GM12891 (cell line): ENCODE data around the gene KCNMB2.
"Not testable (repeated sequence)": the region's sequence is repeated elsewhere in the genome, so short reads cannot be mapped to it uniquely, and the experiment has no call there.

Experiments used
- DNase-seq: peaks from one replicate; pipeline ENCODE4 v3.0.0; 2011; ENCODE audit warnings: low spot score; ENCODE audit not compliant: insufficient read length
- FAIRE-seq: peaks from 2 replicates; lab custom pipeline; 2011; peaks lifted over from hg19 to GRCh38; lab: Jason Lieb, UNC
- PAX5 ChIP-seq: IDR thresholded peaks from 2 replicates; pipeline ENCODE4 v1.6.1; 2011; ENCODE audit warnings: low read length, moderate library complexity, mild to moderate bottlenecking; ENCODE audit not compliant: insufficient read depth, severe bottlenecking
- POLR2A ChIP-seq: IDR thresholded peaks from 2 replicates; pipeline ENCODE4 v1.6.1; 2011; ENCODE audit warnings: low read depth, low read length, control low read depth
- POLR2AphosphoS5 ChIP-seq: IDR thresholded peaks from 2 replicates; pipeline ENCODE4 v1.6.1; 2011; ENCODE audit warnings: low read depth, low read length, control low read depth
- POU2F2 ChIP-seq: IDR thresholded peaks from 2 replicates; pipeline ENCODE4 v1.6.1; 2011; ENCODE audit warnings: low read depth, mild to moderate bottlenecking, control low read depth, low read length, moderate library complexity
- SPI1 ChIP-seq: IDR thresholded peaks from 2 replicates; pipeline ENCODE4 v1.6.1; 2011; ENCODE audit warnings: low read depth, low read length, control low read depth
- TAF1 ChIP-seq: IDR thresholded peaks from 2 replicates; pipeline ENCODE4 v1.6.1; 2011; ENCODE audit warnings: low read depth, low read length, control low read depth

KCNMB2 gene

GRCh38 chr3:178505832-178506231 lies 30.4 kb upstream of the KCNMB2 start:
- TF ChIP-seq POLR2AphosphoS5 (no peak), TAF1 (no peak), POLR2A (no peak), SPI1 (no peak)
- DNase-seq (no peak), FAIRE-seq (no peak)

DNA sequence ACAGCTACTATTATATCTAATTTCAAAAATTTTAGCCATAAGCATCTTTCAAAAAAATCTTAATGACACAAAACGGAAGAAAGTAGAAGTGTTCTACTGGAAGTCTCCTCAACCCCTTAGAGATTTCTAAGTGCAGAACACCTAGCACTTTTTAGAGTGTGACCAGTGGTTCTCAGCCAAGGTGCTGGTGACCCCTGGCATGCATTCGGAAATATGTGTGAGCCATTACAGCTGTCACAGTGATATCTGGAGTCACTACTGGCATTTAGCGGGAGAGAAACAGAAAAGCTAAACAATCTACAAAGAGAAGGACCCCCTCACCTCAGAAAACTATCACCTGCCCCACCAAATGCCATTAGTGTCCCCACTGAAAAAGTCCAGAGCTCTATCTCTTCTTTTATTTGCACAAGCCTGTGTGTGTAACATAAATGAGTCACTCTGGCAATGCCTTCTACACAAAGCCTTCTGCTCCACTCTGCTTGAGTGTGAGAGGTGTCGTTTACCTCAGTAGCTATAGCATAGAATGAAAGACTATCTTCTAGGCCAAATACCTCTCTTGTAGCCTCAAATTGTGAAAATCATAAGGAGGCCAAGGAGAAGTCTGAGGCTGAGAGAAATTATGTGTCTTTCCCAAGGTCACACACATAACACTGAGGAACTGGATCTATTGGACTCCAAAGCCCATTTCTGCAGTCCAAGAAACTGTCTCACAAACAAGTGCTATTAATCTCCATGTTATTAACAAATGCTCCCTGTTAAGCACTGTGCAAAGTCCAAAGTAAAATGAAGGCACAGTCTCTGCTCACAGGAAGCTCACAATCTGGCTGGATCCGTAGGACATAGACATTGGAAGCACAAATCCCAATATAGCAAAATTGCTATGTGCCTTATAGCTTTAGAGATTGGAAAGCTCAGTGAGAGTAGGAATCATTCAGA lies 28.5 kb upstream of the KCNMB2 start:
- TF ChIP-seq POU2F2 (no peak), POLR2A (no peak), TAF1 (no peak), PAX5 (no peak), POLR2AphosphoS5 (no peak), SPI1 (no peak)
- DNase-seq (no peak), FAIRE-seq (no peak)

DNA sequence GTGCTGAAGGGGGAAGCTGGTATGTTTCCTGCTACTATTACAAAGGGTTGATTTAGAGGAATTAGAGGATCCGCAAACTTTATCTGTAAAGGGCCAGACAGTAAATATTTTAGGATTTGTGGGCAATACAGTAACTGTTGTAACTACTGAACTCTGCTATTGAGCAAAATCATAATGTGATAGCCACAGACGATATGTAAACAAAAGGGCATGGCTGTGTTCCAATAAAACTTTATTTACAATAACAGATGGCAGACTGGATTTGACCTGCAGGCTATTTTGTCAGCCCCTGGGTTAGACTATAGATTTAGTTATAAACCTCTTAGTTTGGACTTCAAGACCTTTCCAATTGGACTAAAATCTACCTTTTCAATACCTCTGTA lies 27.8 kb upstream of the KCNMB2 start:
- FAIRE-seq, result no peak
- no peak for TF ChIP-seq POU2F2
- no peak for TF ChIP-seq PAX5
- no peak for TF ChIP-seq POLR2AphosphoS5
- no peak for TF ChIP-seq POLR2A
- no peak for TF ChIP-seq SPI1
- no peak for TF ChIP-seq TAF1

GRCh38 chr3:178510496-178510895 lies 25.7 kb upstream of the KCNMB2 start:
- FAIRE-seq, result no peak
- no peak for DNase-seq
- TF ChIP-seq SPI1, result no peak
- TF ChIP-seq TAF1, result no peak

More for the DNA sequence above, 27.8 kb upstream of the KCNMB2 start:
- no peak for DNase-seq

DNA sequence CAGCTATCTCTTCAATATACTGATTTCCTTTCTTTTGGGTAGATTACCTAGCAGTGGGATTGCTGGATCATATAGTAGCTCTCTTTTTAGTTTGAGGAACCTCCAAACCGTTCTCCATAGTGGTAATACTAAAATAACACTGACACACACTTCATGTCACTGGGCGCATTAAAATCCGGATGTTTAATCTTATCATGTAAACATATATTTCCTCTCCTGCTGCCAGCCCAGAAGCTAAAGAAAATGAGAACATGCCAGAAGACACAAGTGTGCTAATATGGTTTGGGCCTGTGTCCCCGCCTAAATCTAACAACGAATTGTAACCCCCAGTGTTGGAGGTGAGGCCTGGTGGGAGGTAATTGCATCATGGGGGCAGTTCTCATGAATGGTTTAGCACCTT lies 23.6 kb upstream of the KCNMB2 start:
- no peak for TF ChIP-seq POLR2A
- no peak for TF ChIP-seq PAX5
- TF ChIP-seq TAF1, result no peak
- no peak for TF ChIP-seq SPI1
- no peak for TF ChIP-seq POU2F2
- TF ChIP-seq POLR2AphosphoS5, result no peak
- DNase-seq (no peak), FAIRE-seq (no peak)

- FAIRE-seq (peak; percentile 51), DNase-seq (no peak)
- TF ChIP-seq SPI1 (no peak), TAF1 (no peak), POLR2AphosphoS5 (no peak), POLR2A (no peak), PAX5 (no peak), POU2F2 (no peak)
These were observed 22.5 kb upstream of the KCNMB2 start for GRCh38 chr3:178513546-178514380.

- TF ChIP-seq TAF1 (no peak), POU2F2 (no peak), POLR2A (no peak), SPI1 (no peak), POLR2AphosphoS5 (no peak)
- no peak for FAIRE-seq
- no peak for DNase-seq
These were observed 21.8 kb upstream of the KCNMB2 start for GRCh38 chr3:178514401-178514800.

DNA sequence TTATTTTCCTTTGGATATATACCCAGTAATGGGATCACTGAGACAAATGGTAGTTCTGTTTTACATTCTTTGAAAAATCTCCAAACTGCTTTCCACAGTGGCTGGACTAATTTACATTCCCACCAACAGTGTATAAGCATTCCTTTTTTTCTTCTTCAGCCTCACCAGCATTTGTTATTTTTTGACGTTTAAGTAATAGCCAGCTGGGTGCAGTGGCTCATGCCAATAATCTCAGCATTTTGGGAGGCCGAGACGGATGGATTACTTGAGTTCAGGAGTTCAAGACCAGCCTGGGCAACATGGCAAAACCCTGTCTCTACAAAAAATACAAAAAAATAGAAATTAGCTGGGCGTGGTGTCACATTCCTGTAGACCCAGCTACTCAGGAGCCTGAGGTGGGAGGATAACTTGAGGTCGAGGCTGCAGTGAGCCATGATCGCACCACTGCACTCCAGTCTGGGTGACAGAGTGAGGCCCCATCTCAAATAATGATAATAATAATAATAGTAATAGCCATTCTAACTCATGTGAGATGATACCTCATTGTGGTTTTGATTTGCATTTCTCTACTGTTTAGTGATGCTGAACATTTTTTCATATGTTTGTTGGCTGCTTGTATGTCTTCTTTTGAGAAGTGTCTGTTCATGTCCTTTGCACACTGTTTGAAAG lies 21.0 kb upstream of the KCNMB2 start:
- not testable (repeated sequence) for FAIRE-seq, DNase-seq
- peak; percentile 26; the same call in 1 of the 2 replicates for TF ChIP-seq POU2F2

DNA sequence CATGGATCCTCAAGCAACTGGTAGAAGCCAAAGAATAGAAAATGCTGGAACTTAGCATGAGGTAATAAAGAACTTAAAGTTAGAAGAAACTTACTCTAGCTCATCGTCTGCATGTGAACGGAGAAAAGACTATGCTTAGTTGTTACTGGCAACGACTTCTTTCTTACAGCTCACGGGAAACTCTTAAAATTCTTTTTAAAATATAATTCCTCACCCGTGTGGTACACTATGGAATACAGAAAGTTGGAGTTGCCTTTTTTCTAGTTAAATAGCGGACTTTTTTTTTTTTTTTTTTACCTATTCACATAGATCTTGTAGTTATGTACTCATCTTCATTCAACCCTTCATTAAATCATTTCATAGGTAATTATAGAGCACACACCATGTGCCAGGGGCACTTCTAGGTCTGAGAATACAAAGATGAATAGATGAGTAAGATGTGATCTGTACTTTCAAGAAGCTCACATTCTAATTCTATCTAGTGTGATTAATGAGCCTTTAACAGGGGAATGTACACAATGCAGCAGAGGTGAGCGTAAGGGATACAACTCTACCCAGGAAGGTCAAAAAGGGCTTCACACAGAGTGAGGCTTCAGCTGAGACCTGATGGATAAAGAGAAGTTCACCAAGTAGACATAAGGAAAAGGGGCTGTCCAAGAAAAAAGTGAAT lies 18.4 kb upstream of the KCNMB2 start:
- DNase-seq (no peak), FAIRE-seq (peak; percentile 77)
- TF ChIP-seq POLR2A (no peak), POU2F2 (no peak), PAX5 (no peak), POLR2AphosphoS5 (no peak), SPI1 (no peak), TAF1 (no peak)
